Fibroblast of villous mesenchyme (primary cell): ENCODE data around the gene GLUD1. TPM values are rescaled to one million over a fixed set of nuclear protein-coding genes. Genes with fewer than 3 reads are reported as not detected.

ENCODE experiments used
- DNase-seq: peaks from one replicate; pipeline ENCODE4 v3.0.0-alpha.2; 2010; ENCODE audit warnings: low read depth
- H3K4me3 ChIP-seq: 2 replicates; pipeline ENCODE4 v1.5.1; 2011; ENCODE audit warnings: low read depth, mild to moderate bottlenecking, low read length
- CTCF ChIP-seq: IDR thresholded peaks from 2 replicates; pipeline ENCODE4 v1.5.1; 2012; ENCODE audit warnings: low read depth, mild to moderate bottlenecking, low read length; ENCODE audit not compliant: insufficient read depth
- total RNA-seq: library from RNA; depleted of rRNA; stranded (reverse); fragments of >200 nt; gene quantifications from 2 replicates; pipeline ENCODE4 v1.2.3, GENCODE V29; 2012

The GLUD1 gene
- total RNA-seq, 1 donor = 182 TPM

GRCh38 chr10:87060280-87060928 lies 34.2 kb downstream of the GLUD1 start:
- no peak for DNase-seq
- no peak overlapping the region for H3K4me3 ChIP-seq
- no peak for TF ChIP-seq CTCF

GRCh38 chr10:87059401-87059800 lies 35.2 kb downstream of the GLUD1 start:
- DNase-seq = no peak
- TF ChIP-seq CTCF = no peak
- H3K4me3 ChIP-seq = no peak overlapping the region

- DNase-seq = no peak
- no peak for TF ChIP-seq CTCF
- no peak overlapping the region for H3K4me3 ChIP-seq
Observed at GRCh38 chr10:87058171-87058570, 36.5 kb downstream of the GLUD1 start.

GRCh38 chr10:87054373-87055295 lies 40.0 kb downstream of the GLUD1 start:
- DNase-seq = peak; percentile 77
- H3K4me3 ChIP-seq = no peak overlapping the region
- TF ChIP-seq CTCF = peak; percentile 50

- DNase-seq = no peak
- H3K4me3 ChIP-seq = no peak overlapping the region
- TF ChIP-seq CTCF = no peak
Observed at GRCh38 chr10:87053577-87054181, 41.0 kb downstream of the GLUD1 start.

- no peak overlapping the region for H3K4me3 ChIP-seq
- TF ChIP-seq CTCF = no peak
- no peak for DNase-seq
Observed at GRCh38 chr10:87053111-87053510, 41.5 kb downstream of the GLUD1 start.
